IMR-90 (cell line): ENCODE results near the gene CUX1. TPM values are rescaled to one million over a fixed set of nuclear protein-coding genes. Genes with fewer than 3 reads are reported as not detected.

Experiments used
- ATAC-seq: fragments of 200-7000 bp; cut with Tn5 transposase; 2 replicates; pipeline ENCODE4 v1.9.1; 2020; ENCODE audit warnings: low read depth, mild to moderate bottlenecking, moderate library complexity
- BruUV-seq: library from RNA; stranded (reverse); fragments of 400-500 nt; replicated peaks from 2 replicates; lab custom pipeline; 2021; lab: Mats Ljungman, UMichigan
- CTCF ChIA-PET: fragments of 300-600 bp; formaldehyde crosslinking; extraction: SDS; loops from one replicate; lab custom pipeline; 2021; ENCODE audit warnings: antibody characterized with exemption; lab: Yijun Ruan, JAX
- POLR2A ChIA-PET: fragments of 300-600 bp; sonication (Branson Sonifier 250); formaldehyde crosslinking; loops from one replicate; lab custom pipeline; 2022; ENCODE audit warnings: antibody characterized with exemption; ENCODE audit not compliant: unreplicated experiment; lab: Charles Lee
- DNase-seq: peaks from one replicate; pipeline ENCODE4 v3.0.0; 2013
- H2AFZ ChIP-seq: replicated peaks from 2 replicates; pipeline ENCODE3; 2013; ENCODE audit warnings: low read length, mild to moderate bottlenecking; ENCODE audit not compliant: poor library complexity
- H2AK5ac ChIP-seq: 2 replicates; pipeline ENCODE4 v1.6.1; 2013; ENCODE audit warnings: low read depth, low read length, inconsistent platforms
- H2AK9ac ChIP-seq: replicated peaks from 2 replicates; pipeline ENCODE3; 2013; ENCODE audit warnings: mild to moderate bottlenecking, low read depth, low read length, moderate library complexity; ENCODE audit not compliant: poor library complexity
- H2BK120ac ChIP-seq: 2 replicates; pipeline ENCODE4 v1.6.1; 2013; ENCODE audit warnings: low read depth, low read length, inconsistent platforms
- H2BK15ac ChIP-seq: 3 replicates; pipeline ENCODE4 v1.6.1; 2013; ENCODE audit warnings: low read depth, low read length, inconsistent platforms
- H2BK20ac ChIP-seq: 2 replicates; pipeline ENCODE4 v1.6.1; 2013; ENCODE audit warnings: low read depth, mild to moderate bottlenecking, inconsistent platforms, low read length, moderate library complexity
- H2BK5ac ChIP-seq: 2 replicates; pipeline ENCODE4 v1.6.1; 2013; ENCODE audit warnings: mild to moderate bottlenecking, low read depth, low read length, inconsistent platforms; ENCODE audit not compliant: poor library complexity, severe bottlenecking
- H3K14ac ChIP-seq: replicated peaks from 2 replicates; pipeline ENCODE4 v1.6.1; 2013; ENCODE audit warnings: low read depth, low read length, inconsistent platforms
- H3K18ac ChIP-seq: 2 replicates; pipeline ENCODE4 v1.6.1; 2013; ENCODE audit warnings: low read depth, low read length, control low read depth
- H3K23ac ChIP-seq: 2 replicates; pipeline ENCODE4 v1.6.1; 2013; ENCODE audit warnings: low read depth, low read length, inconsistent platforms
- H3K27ac ChIP-seq: 2 replicates; pipeline ENCODE4 v1.5.1; 2013; ENCODE audit warnings: mild to moderate bottlenecking, control low read depth, low read length; ENCODE audit not compliant: insufficient read depth
- H3K27me3 ChIP-seq: 2 replicates; pipeline ENCODE4 v1.6.1; 2013; ENCODE audit warnings: low read length; ENCODE audit not compliant: control insufficient read depth, insufficient read depth
- H3K36me3 ChIP-seq: 2 replicates; pipeline ENCODE4 v1.6.1; 2013; ENCODE audit warnings: low read length, mixed read lengths; ENCODE audit not compliant: control insufficient read depth, insufficient read depth
- H3K4ac ChIP-seq: 2 replicates; pipeline ENCODE4 v1.6.1; 2013; ENCODE audit warnings: low read depth, low read length, inconsistent platforms
- H3K4me1 ChIP-seq: 2 replicates; pipeline ENCODE4 v1.6.1; 2013; ENCODE audit warnings: low read length, mixed read lengths; ENCODE audit not compliant: control insufficient read depth, insufficient read depth
- H3K4me2 ChIP-seq: 2 replicates; pipeline ENCODE4 v1.6.1; 2013; ENCODE audit warnings: low read depth, mild to moderate bottlenecking, control low read depth, low read length, moderate library complexity
- H3K4me3 ChIP-seq: 2 replicates; pipeline ENCODE4 v1.5.1; 2013; ENCODE audit warnings: low read depth, mild to moderate bottlenecking, control low read depth, low read length, moderate library complexity; ENCODE audit not compliant: insufficient read depth
- H3K56ac ChIP-seq: 2 replicates; pipeline ENCODE4 v1.6.1; 2013; ENCODE audit warnings: low read length, inconsistent platforms; ENCODE audit not compliant: insufficient read depth; ENCODE audit errors: extremely low read depth
- H3K79me1 ChIP-seq, 2 experiments: 2 replicates each; pipeline ENCODE4 v1.6.1; 2013; ENCODE audit warnings: low read length in 2 of 2, inconsistent platforms in 1 of 2, low read depth in 1 of 2
- H3K9ac ChIP-seq: 2 replicates; pipeline ENCODE4 v1.6.1; 2013; ENCODE audit warnings: low read depth, low read length, control low read depth
- H3K9me1 ChIP-seq: 2 replicates; pipeline ENCODE4 v1.6.1; 2013; ENCODE audit warnings: low read length, inconsistent platforms; ENCODE audit not compliant: insufficient read depth
- H3K9me3 ChIP-seq: 2 replicates; pipeline ENCODE4 v1.6.1; 2013; ENCODE audit warnings: low read length; ENCODE audit not compliant: control insufficient read depth, insufficient read depth
- H4K20me1 ChIP-seq: 2 replicates; pipeline ENCODE4 v1.6.1; 2013; ENCODE audit warnings: low read length, inconsistent platforms; ENCODE audit not compliant: insufficient read depth
- H4K5ac ChIP-seq: 2 replicates; pipeline ENCODE4 v1.6.1; 2013; ENCODE audit warnings: mild to moderate bottlenecking, low read depth, low read length, control low read depth
- H4K8ac ChIP-seq, 2 experiments: 2 replicates each; pipeline ENCODE4 v1.6.1; 2013; ENCODE audit warnings: low read depth in 2 of 2, low read length in 2 of 2, control low read depth in 1 of 2, inconsistent platforms in 1 of 2
- H4K91ac ChIP-seq: 2 replicates; pipeline ENCODE4 v1.6.1; 2013; ENCODE audit warnings: low read depth, low read length, inconsistent platforms; ENCODE audit not compliant: insufficient read depth
- BHLHE40 ChIP-seq: fragments of 150-350 bp; IDR thresholded peaks from 2 replicates; pipeline ENCODE4 v1.6.1; 2016; ENCODE audit warnings: mild to moderate bottlenecking, low read depth, low read length
- CEBPB ChIP-seq: IDR thresholded peaks from 2 replicates; pipeline ENCODE4 v1.6.1; 2012; ENCODE audit warnings: low read depth, low read length, improper control_type of control experiment
- CHD1 ChIP-seq: IDR thresholded peaks from 2 replicates; pipeline ENCODE4 v1.6.1; 2012; ENCODE audit warnings: low read depth, low read length, improper control_type of control experiment
- FOS ChIP-seq: fragments of 150-350 bp; IDR thresholded peaks from 2 replicates; pipeline ENCODE4 v1.6.1; 2016; ENCODE audit warnings: low read depth, low read length
- MAFK ChIP-seq: IDR thresholded peaks from 2 replicates; pipeline ENCODE4 v1.6.1; 2012; ENCODE audit warnings: low read depth, low read length, improper control_type of control experiment
- MAZ ChIP-seq: IDR thresholded peaks from 2 replicates; pipeline ENCODE4 v1.6.1; 2012; ENCODE audit warnings: low read depth, mild to moderate bottlenecking, low read length, improper control_type of control experiment, moderate library complexity, borderline replicate concordance
- MXI1 ChIP-seq: IDR thresholded peaks from 2 replicates; pipeline ENCODE4 v1.6.1; 2012; ENCODE audit warnings: low read depth, mild to moderate bottlenecking, low read length, moderate library complexity, borderline replicate concordance
- NFE2L2 ChIP-seq: fragments of 150-350 bp; IDR thresholded peaks from 2 replicates; pipeline ENCODE4 v1.6.1; 2016; ENCODE audit warnings: low read depth, mild to moderate bottlenecking, low read length
- RAD21 ChIP-seq: IDR thresholded peaks from 2 replicates; pipeline ENCODE4 v1.6.1; 2012; ENCODE audit warnings: low read length, improper control_type of control experiment
- RCOR1 ChIP-seq: IDR thresholded peaks from 2 replicates; pipeline ENCODE4 v1.6.1; 2012; ENCODE audit warnings: mild to moderate bottlenecking, low read length, improper control_type of control experiment; ENCODE audit not compliant: insufficient replicate concordance
- RFX5 ChIP-seq: IDR thresholded peaks from 2 replicates; pipeline ENCODE4 v1.8.0; 2012; ENCODE audit warnings: low read depth, mild to moderate bottlenecking, low read length, moderate library complexity
- SMC3 ChIP-seq: fragments of 150-350 bp; IDR thresholded peaks from 2 replicates; pipeline ENCODE4 v1.6.1; 2016; ENCODE audit warnings: low read depth, mild to moderate bottlenecking, antibody characterized with exemption, low read length, moderate library complexity
- WGBS, 2 experiments: methylation state at CpG; one replicate each; pipeline versions ENCODE4 v1.1.5 to v1.1.7; 2013; ENCODE audit warnings: missing lambda C conversion rate in 2 of 2; ENCODE audit not compliant: insufficient read length in 1 of 2; ENCODE audit errors: extremely low coverage in 2 of 2; 5-methylcytosine and 5-hydroxymethylcytosine counted together
- dilution Hi-C: fragments of 300-500 bp; cut with HindIII; formaldehyde crosslinking; loops from one replicate; pipeline ENCODE4 v1.14.3; 2018; ENCODE audit warnings: low sequenced_read_pairs; ENCODE audit not compliant: unreplicated experiment
- in situ Hi-C: fragments of 300-500 bp; cut with MboI; formaldehyde crosslinking; loops from 3 replicates; pipeline ENCODE4 v1.14.3; 2019; ENCODE audit warnings: low sequenced_read_pairs, inconsistent platforms, mixed read lengths
- intact Hi-C: fragments of 100-400 bp; cut with micrococcal nuclease; formaldehyde crosslinking; loops from 2 replicates; pipeline ENCODE4 v1.10.0; 2022
- polyA plus RNA-seq, 3 experiments: library from polyadenylated mRNA; depleted of rRNA; stranded (reverse); fragments of >200 nt; gene quantifications; 2 replicates each; pipeline ENCODE4 v1.2.3, GENCODE V29; 2012; ENCODE audit warnings: low replicate concordance in 1 of 3
- total RNA-seq: library from RNA; depleted of rRNA; stranded (reverse); fragments of >200 nt; gene quantifications from 2 replicates; pipeline ENCODE4 v1.2.3, GENCODE V29; 2012
- TF ChIP-seq, protein P1 (sequence below): fragments of 150-350 bp; IDR thresholded peaks from 2 replicates; pipeline ENCODE4 v1.6.1; 2016; ENCODE audit warnings: low read depth, mild to moderate bottlenecking, low read length, moderate library complexity, borderline replicate concordance
- TF ChIP-seq, protein P2 (sequence below): conservative IDR thresholded peaks from 2 replicates; pipeline ENCODE4 v1.5.1; 2012; ENCODE audit warnings: mild to moderate bottlenecking, low read depth, low read length, improper control_type of control experiment
- TF ChIP-seq, protein P3 (sequence below): fragments of 150-350 bp; IDR thresholded peaks from 2 replicates; pipeline ENCODE4 v1.6.1; 2017; ENCODE audit warnings: mild to moderate bottlenecking, antibody characterized with exemption, low read length, low read depth

The CUX1 gene
- total and polyA plus RNA-seq, 2 of the 4 experiments (the other 2 are of a cell fraction), result 19.7 to 46.4 TPM

DNA sequence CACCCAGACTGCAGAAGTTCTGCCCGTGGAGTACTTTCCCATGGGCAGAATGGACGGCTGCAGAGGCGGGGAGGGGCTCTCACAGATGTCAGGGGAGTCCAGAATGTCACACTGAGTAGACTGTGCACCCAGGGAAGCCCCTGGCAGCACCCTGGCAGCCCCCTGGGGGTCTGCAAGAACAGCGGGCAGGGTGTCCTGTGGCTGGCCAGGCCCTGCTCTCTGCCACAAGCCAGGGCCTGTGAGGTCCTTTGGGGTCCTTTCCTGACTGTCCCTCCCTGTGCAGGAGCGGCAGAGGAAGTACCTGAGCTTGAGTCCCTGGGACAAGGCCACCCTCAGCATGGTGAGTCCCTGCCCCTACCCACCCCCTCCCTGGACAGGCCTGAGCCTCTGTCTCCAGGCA is 463.1 kb downstream of the CUX1 start:
- 88% methylated on average over 1 of the region's 5 CpGs; no CpG with 5 or more reads in 1 of the 2 experiments for WGBS, 2 experiments
- in situ Hi-C loops, result loop anchor here (5.0 kb wide), 1 partner anchor 112 kb away; no protein-coding TSS in a partner anchor
- dilution Hi-C loops, result no loop called here

More for the DNA sequence above, 463.1 kb downstream of the CUX1 start:
- H4K91ac ChIP-seq, result no peak overlapping the region
- no peak overlapping the region for H3K9ac ChIP-seq
- H3K56ac ChIP-seq, result no peak overlapping the region
- no peaks in the 10 kb centered on the region for H3K36me3 ChIP-seq
- H4K20me1 ChIP-seq, result no peaks in the 10 kb centered on the region
- H3K4me3 ChIP-seq, result no peak overlapping the region
- no peak overlapping the region for H4K5ac ChIP-seq
- H3K9me3 ChIP-seq, result no peaks in the 10 kb centered on the region
- H3K27me3 ChIP-seq, result no peaks in the 10 kb centered on the region
- POLR2A ChIA-PET, result no interaction called here
- no peak overlapping the region for H2BK15ac ChIP-seq
- CTCF ChIA-PET, result no interaction called here
- H3K4ac ChIP-seq, result no peak overlapping the region
- no peak for DNase-seq
- no peak overlapping the region for H2AK9ac ChIP-seq
- no peak overlapping the region for H2AFZ ChIP-seq
- no peak overlapping the region for H2BK20ac ChIP-seq
- peaks cover 1% of the 10 kb centered on the region; the same call in 1 of the 2 replicates for H3K4me1 ChIP-seq
- H3K9me1 ChIP-seq, result no peaks in the 10 kb centered on the region
- H3K18ac ChIP-seq, result no peak overlapping the region
- H3K4me2 ChIP-seq, result no peak overlapping the region
- H2BK120ac ChIP-seq, result no peak overlapping the region
- H3K14ac ChIP-seq, result no peak overlapping the region
- no peak overlapping the region for H3K23ac ChIP-seq
- no peaks in the 10 kb centered on the region for H3K79me1 ChIP-seq
- H2AK5ac ChIP-seq, result no peak overlapping the region
- intact Hi-C loops, result no loop called here
- no peak for TF ChIP-seq RFX5
- no peak for TF ChIP-seq RAD21
- TF ChIP-seq, protein P1, sequence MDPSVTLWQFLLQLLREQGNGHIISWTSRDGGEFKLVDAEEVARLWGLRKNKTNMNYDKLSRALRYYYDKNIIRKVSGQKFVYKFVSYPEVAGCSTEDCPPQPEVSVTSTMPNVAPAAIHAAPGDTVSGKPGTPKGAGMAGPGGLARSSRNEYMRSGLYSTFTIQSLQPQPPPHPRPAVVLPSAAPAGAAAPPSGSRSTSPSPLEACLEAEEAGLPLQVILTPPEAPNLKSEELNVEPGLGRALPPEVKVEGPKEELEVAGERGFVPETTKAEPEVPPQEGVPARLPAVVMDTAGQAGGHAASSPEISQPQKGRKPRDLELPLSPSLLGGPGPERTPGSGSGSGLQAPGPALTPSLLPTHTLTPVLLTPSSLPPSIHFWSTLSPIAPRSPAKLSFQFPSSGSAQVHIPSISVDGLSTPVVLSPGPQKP, result no peak
- TF ChIP-seq NFE2L2, result no peak
- TF ChIP-seq CEBPB, result no peak
- no peak for TF ChIP-seq BHLHE40
- no peak for TF ChIP-seq FOS
- TF ChIP-seq, protein P2, sequence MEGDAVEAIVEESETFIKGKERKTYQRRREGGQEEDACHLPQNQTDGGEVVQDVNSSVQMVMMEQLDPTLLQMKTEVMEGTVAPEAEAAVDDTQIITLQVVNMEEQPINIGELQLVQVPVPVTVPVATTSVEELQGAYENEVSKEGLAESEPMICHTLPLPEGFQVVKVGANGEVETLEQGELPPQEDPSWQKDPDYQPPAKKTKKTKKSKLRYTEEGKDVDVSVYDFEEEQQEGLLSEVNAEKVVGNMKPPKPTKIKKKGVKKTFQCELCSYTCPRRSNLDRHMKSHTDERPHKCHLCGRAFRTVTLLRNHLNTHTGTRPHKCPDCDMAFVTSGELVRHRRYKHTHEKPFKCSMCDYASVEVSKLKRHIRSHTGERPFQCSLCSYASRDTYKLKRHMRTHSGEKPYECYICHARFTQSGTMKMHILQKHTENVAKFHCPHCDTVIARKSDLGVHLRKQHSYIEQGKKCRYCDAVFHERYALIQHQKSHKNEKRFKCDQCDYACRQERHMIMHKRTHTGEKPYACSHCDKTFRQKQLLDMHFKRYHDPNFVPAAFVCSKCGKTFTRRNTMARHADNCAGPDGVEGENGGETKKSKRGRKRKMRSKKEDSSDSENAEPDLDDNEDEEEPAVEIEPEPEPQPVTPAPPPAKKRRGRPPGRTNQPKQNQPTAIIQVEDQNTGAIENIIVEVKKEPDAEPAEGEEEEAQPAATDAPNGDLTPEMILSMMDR, result no peak
- no peak for TF ChIP-seq MXI1
- no peak for TF ChIP-seq CHD1
- no peak for TF ChIP-seq SMC3
- no peak for TF ChIP-seq RCOR1
- no peak for TF ChIP-seq MAFK
- TF ChIP-seq, protein P3, sequence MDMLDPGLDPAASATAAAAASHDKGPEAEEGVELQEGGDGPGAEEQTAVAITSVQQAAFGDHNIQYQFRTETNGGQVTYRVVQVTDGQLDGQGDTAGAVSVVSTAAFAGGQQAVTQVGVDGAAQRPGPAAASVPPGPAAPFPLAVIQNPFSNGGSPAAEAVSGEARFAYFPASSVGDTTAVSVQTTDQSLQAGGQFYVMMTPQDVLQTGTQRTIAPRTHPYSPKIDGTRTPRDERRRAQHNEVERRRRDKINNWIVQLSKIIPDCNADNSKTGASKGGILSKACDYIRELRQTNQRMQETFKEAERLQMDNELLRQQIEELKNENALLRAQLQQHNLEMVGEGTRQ, result no peak
- no peak for TF ChIP-seq MAZ
- no peak overlapping the region for H2BK5ac ChIP-seq
- no peak for ATAC-seq
- no peak overlapping the region for H3K27ac ChIP-seq
- no peak overlapping the region for H4K8ac ChIP-seq
- no TSS peak for BruUV-seq
